Endometrial microvascular endothelial cells (primary cell): Measurements from ENCODE around the gene ITPK1. TPM values are rescaled to one million over a fixed set of nuclear protein-coding genes. Genes with fewer than 3 reads are reported as not detected.

ENCODE experiments used
- in situ Hi-C: cut with HindIII; loops from 2 replicates; pipeline ENCODE4 v1.10.0; 2017; ENCODE audit warnings: low sequenced_read_pairs, low pct_unique_long_range_greater_than_20kb; ENCODE audit errors: inconsistent ontology term
- total RNA-seq: library from RNA; depleted of rRNA; stranded (reverse); fragments of >200 nt; gene quantifications from one replicate; pipeline ENCODE4 v1.2.3, GENCODE V29; 2015; ENCODE audit errors: inconsistent ontology term

The ITPK1 gene
- total RNA-seq, 1 donor from 2014 or later: 37.0 TPM

- in situ Hi-C loops: no loop called here
These were observed 61.7 kb downstream of the ITPK1 start for GRCh38 chr14:93054006-93054405.

- in situ Hi-C loops: no loop called here
These were observed 63.9 kb downstream of the ITPK1 start for GRCh38 chr14:93051600-93052546.

- in situ Hi-C loops: no loop called here
These were observed 65.0 kb downstream of the ITPK1 start for GRCh38 chr14:93050761-93051160.

DNA sequence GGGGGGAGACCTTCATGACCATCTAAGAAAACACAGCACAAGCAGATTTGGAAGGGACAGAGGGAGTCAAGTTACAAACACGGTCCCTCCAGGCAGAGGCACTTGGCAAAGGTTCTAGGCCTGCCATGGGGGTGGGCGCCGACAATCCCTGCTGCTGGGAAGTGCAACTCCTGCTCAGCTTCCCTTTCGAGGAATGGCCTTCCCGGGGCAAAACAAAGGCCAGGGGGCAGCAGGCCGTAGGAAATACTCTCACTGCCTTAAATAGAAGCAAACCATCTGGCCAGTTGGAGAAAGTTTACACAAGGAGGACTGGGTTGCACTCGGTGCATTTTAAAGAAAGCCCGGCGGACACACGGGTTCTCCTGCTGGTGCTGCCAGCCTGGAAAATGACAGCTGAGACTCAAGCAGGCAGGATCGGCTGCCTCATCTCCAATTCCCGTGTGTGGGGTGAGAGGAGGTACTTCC lies 65.8 kb downstream of the ITPK1 start:
- in situ Hi-C loops: loop anchor here (10.0 kb wide), 1 partner anchor 45 kb away; no protein-coding TSS in a partner anchor

- in situ Hi-C loops: loop anchor here (10.0 kb wide), 1 partner anchor 45 kb away; no protein-coding TSS in a partner anchor
These were observed 66.4 kb downstream of the ITPK1 start for GRCh38 chr14:93049315-93049714.

- in situ Hi-C loops: loop anchor here (10.0 kb wide), 1 partner anchor 46 kb away; no protein-coding TSS in a partner anchor
These were observed 66.9 kb downstream of the ITPK1 start for GRCh38 chr14:93048843-93049242.

DNA sequence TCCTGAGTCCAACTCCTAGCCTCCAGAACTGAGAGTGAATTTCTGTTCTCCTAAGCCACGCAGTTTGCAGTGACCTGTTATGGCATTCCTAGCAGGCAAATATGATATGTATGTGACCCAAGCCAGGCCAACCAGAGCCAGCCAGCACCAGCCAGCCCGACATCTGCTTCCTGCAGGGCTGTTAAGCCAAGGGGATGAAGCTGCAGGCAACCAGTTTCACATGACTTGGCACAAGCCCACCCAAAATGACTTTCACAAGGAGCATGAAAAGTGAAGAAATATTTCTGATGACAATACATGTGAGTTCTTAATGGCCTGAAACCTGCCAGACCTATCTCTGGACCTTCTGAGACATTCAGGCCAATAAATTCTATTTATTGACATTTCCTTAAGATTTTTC lies 68.1 kb downstream of the ITPK1 start:
- in situ Hi-C loops: loop anchor here (10.0 kb wide), 1 partner anchor 47 kb away; no protein-coding TSS in a partner anchor

- in situ Hi-C loops: loop anchor here (10.0 kb wide), 1 partner anchor 48 kb away; no protein-coding TSS in a partner anchor
These were observed 68.6 kb downstream of the ITPK1 start for GRCh38 chr14:93047157-93047556.

- in situ Hi-C loops: loop anchor here (10.0 kb wide), 1 partner anchor 48 kb away; no protein-coding TSS in a partner anchor
These were observed 69.0 kb downstream of the ITPK1 start for GRCh38 chr14:93046705-93047050.

DNA sequence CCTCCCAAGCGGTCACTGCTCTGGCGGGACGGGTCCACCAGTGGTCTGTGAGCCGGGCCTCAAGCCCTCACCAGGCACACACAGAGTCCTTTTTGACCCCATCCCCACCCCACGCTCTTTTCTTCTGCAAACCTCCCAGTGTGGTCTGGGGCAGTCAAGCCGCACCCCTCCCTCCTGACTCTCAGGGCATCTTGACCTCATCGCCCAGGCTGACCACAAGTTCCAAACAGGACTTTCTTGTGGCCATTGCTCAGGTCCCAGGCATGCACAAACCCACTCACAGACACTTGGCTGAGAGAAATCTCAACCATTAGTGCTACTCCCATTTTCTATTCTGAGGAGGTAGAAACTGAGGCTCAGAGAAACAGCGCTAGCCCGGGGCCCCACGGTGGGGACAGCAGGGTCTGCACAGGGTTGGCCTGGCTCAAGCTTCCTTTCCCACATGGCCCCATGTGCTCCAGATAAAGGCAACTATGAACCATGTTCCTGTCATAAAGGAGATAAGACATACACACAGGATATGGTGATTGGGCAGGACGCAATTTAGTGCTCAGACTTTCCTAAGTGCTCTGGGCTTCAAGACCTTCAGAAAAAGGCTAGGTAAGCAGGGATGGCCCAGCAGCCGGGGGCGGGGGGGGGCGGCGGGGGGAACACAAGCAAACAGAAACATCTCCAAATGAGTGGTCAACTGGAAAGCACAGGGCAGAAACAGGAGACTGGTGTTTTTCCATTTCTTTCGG lies 69.6 kb downstream of the ITPK1 start:
- in situ Hi-C loops: loop anchor here (10.0 kb wide), 1 partner anchor 49 kb away; no protein-coding TSS in a partner anchor

GRCh38 chr14:93045211-93045674 lies 70.5 kb downstream of the ITPK1 start:
- in situ Hi-C loops: loop anchor here (10.0 kb wide), 1 partner anchor 50 kb away; no protein-coding TSS in a partner anchor

GRCh38 chr14:93044556-93044955 lies 71.2 kb downstream of the ITPK1 start:
- in situ Hi-C loops: loop anchor here (10.0 kb wide), 1 partner anchor 50 kb away; no protein-coding TSS in a partner anchor

- in situ Hi-C loops: loop anchor here (10.0 kb wide), 1 partner anchor 51 kb away; no protein-coding TSS in a partner anchor
These were observed 71.6 kb downstream of the ITPK1 start for GRCh38 chr14:93044121-93044520.

DNA sequence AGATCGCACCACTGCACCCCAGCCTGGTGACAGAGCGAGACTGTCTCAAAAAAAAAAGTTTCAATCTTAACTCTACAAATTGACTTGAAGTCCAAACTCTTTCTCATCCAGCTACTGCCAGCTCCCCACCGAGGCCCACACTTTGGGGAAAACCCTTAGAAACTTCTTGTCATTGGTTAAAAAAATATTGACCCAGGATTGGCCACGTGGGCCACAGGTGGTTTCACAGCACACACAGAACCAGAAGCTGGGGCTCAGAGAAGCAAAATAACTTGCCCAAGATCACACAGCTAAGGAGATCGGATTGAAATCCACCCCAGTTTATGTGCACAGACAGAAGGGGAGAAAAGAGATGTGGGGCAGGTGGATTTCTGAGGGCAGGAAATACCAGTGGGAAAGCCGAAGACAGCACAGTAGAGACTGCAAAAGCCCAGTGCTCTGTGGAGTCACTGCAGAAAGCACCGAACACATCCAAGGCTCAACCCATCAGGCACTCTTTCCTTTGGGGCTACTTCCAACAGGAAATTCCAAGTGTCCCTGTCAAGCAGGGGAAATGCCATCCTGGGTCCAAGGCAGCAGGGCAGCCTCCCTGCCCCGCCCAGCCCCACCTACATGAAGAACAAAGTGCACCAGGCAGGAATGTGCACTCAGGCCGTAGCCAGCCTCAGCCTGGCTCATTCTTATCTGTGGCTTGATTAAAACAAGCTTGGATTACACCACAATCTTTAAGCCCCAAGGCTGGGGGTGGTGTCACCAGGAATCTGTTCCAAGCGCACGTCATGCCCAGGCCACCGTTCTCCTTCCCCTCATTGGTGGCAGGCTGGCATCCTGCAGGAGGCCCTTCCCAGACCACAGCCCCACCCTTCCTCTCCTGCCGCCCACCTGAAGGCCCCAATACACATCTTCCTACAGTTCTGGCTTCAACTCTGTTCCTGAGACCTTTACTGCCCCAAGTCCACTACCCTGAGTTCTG lies 72.5 kb downstream of the ITPK1 start:
- in situ Hi-C loops: loop anchor here (10.0 kb wide), 1 partner anchor 52 kb away; no protein-coding TSS in a partner anchor

GRCh38 chr14:93041830-93042229 lies 73.9 kb downstream of the ITPK1 start:
- in situ Hi-C loops: loop anchor here (10.0 kb wide), 1 partner anchor 53 kb away; no protein-coding TSS in a partner anchor

DNA sequence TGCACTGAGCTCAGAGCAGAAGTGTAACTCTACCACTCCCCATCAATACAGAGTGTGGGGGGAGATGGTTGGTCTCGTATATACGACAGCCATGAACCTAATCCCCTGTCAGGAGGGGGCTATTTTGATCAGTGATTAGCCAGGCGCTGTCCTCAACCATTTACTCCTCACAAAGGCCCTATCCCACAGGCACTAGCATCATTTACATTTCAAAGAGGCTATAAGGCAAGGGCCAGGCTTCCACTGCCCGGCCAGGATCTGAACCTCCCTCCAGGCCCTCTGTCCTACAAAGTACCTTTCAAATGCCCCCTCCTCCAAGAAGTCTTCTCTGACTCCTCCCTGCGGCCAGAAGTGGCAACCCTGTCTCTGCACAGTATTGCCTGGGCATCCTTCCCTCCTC lies 74.7 kb downstream of the ITPK1 start:
- in situ Hi-C loops: loop anchor here (10.0 kb wide), 1 partner anchor 54 kb away; no protein-coding TSS in a partner anchor

GRCh38 chr14:93040443-93040842 lies 75.3 kb downstream of the ITPK1 start:
- in situ Hi-C loops: loop anchor here (10.0 kb wide), 1 partner anchor 54 kb away; no protein-coding TSS in a partner anchor
